ENCODE results near the gene DUSP2.

- TF ChIP-seq POLR2A (IDR thresholded peaks at IDR 0.05; ENCODE audit: extremely low read depth, insufficient read length) (no peak), MYC (IDR thresholded peaks at IDR 0.05; ENCODE audit: low read depth, low read length) (0 out of 2 replicates have a peak, but pooled peaks have one; percentile 39)
- TF ChIP-seq, protein P1, sequence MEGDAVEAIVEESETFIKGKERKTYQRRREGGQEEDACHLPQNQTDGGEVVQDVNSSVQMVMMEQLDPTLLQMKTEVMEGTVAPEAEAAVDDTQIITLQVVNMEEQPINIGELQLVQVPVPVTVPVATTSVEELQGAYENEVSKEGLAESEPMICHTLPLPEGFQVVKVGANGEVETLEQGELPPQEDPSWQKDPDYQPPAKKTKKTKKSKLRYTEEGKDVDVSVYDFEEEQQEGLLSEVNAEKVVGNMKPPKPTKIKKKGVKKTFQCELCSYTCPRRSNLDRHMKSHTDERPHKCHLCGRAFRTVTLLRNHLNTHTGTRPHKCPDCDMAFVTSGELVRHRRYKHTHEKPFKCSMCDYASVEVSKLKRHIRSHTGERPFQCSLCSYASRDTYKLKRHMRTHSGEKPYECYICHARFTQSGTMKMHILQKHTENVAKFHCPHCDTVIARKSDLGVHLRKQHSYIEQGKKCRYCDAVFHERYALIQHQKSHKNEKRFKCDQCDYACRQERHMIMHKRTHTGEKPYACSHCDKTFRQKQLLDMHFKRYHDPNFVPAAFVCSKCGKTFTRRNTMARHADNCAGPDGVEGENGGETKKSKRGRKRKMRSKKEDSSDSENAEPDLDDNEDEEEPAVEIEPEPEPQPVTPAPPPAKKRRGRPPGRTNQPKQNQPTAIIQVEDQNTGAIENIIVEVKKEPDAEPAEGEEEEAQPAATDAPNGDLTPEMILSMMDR (IDR thresholded peaks at IDR 0.05; ENCODE audit: low read depth, low read length) = no peak
- TF ChIP-seq, protein P2, sequence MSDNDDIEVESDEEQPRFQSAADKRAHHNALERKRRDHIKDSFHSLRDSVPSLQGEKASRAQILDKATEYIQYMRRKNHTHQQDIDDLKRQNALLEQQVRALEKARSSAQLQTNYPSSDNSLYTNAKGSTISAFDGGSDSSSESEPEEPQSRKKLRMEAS (IDR thresholded peaks at IDR 0.05; ENCODE audit: low read depth, low read length) = no peak
Observed at GRCh38 chr2:96156926-96157648, 11.8 kb upstream of the DUSP2 start.
